GM23248 (cell line): ENCODE measurements around the gene NXPH4. TPM values are rescaled to one million over a fixed set of nuclear protein-coding genes. Genes with fewer than 3 reads are reported as not detected.

Experiments
- DNase-seq: peaks from one replicate; pipeline ENCODE4 v3.0.0-alpha.2; 2015
- H2AFZ ChIP-seq: fragments of 200-600 bp; sonication (generic); 2 replicates; pipeline ENCODE4 v1.6.1; 2016; ENCODE audit warnings: antibody characterized with exemption
- H3F3A ChIP-seq: fragments of 200-600 bp; sonication (generic); 2 replicates; pipeline ENCODE4 v1.6.1; 2016; ENCODE audit warnings: mild to moderate bottlenecking, antibody characterized with exemption, mixed run types; ENCODE audit not compliant: insufficient read depth
- H3K27ac ChIP-seq: fragments of 200-600 bp; sonication (generic); 2 replicates; pipeline ENCODE4 v1.5.1; 2016; ENCODE audit warnings: mild to moderate bottlenecking
- H3K27me3 ChIP-seq: fragments of 200-600 bp; sonication (generic); replicated peaks from 2 replicates; pipeline ENCODE4 v1.6.1; 2016; ENCODE audit warnings: mild to moderate bottlenecking; ENCODE audit not compliant: insufficient read depth
- H3K36me3 ChIP-seq: fragments of 200-600 bp; sonication (generic); 2 replicates; pipeline ENCODE4 v1.6.1; 2016; ENCODE audit warnings: low read depth, mild to moderate bottlenecking
- H3K4me1 ChIP-seq: fragments of 200-600 bp; sonication (generic); 2 replicates; pipeline ENCODE4 v1.6.1; 2016; ENCODE audit warnings: mild to moderate bottlenecking; ENCODE audit not compliant: insufficient read depth
- H3K4me2 ChIP-seq: fragments of 200-600 bp; sonication (generic); one replicate; pipeline ENCODE4 v1.6.1; 2016; ENCODE audit warnings: mild to moderate bottlenecking; ENCODE audit not compliant: unreplicated experiment
- H3K4me3 ChIP-seq: fragments of 200-600 bp; sonication (generic); 2 replicates; pipeline ENCODE4 v1.5.1; 2016; ENCODE audit warnings: mild to moderate bottlenecking
- H3K79me2 ChIP-seq: fragments of 200-600 bp; sonication (generic); 2 replicates; pipeline ENCODE4 v1.6.1; 2016; ENCODE audit warnings: mild to moderate bottlenecking; ENCODE audit not compliant: insufficient read depth
- H3K9ac ChIP-seq: fragments of 200-600 bp; sonication (generic); 2 replicates; pipeline ENCODE4 v1.6.1; 2016; ENCODE audit warnings: mild to moderate bottlenecking
- H3K9me2 ChIP-seq: fragments of 200-600 bp; sonication (generic); 2 replicates; pipeline ENCODE4 v1.6.1; 2016; ENCODE audit warnings: mixed run types, mild to moderate bottlenecking, moderate library complexity; ENCODE audit not compliant: insufficient read depth
- H3K9me3 ChIP-seq: fragments of 200-600 bp; sonication (generic); one replicate; pipeline ENCODE4 v1.6.1; 2017; ENCODE audit warnings: low read depth
- H4K20me1 ChIP-seq: fragments of 200-600 bp; sonication (generic); 2 replicates; pipeline ENCODE4 v1.6.0; 2016; ENCODE audit not compliant: insufficient read depth
- EZH2 ChIP-seq: fragments of 200-600 bp; sonication (generic); IDR thresholded peaks from 2 replicates; pipeline ENCODE4 v1.6.1; 2018; ENCODE audit warnings: antibody characterized with exemption, mild to moderate bottlenecking; ENCODE audit not compliant: insufficient read depth, poor library complexity, severe bottlenecking
- EZH2phosphoT487 ChIP-seq: fragments of 200-600 bp; sonication (generic); IDR thresholded peaks from 2 replicates; pipeline ENCODE4 v1.6.1; 2018; ENCODE audit warnings: antibody characterized with exemption, moderate library complexity, mild to moderate bottlenecking, low read depth; ENCODE audit not compliant: insufficient read depth
- WGBS, 2 experiments: methylation state at CpG; one replicate each; pipeline ENCODE4 v1.1.6; 2015 to 2017; ENCODE audit warnings: low lambda C conversion rate in 2 of 2, low coverage in 1 of 2; ENCODE audit errors: missing lambda C conversion rate in 2 of 2; 5-methylcytosine and 5-hydroxymethylcytosine counted together
- in situ Hi-C: fragments of 300-500 bp; cut with MboI; formaldehyde crosslinking; loops from 2 replicates; pipeline ENCODE4 v1.15.0; 2020
- polyA plus RNA-seq: library from polyadenylated mRNA; unstranded; fragments of >200 nt; fragmentation: Nextera tagmentation; extraction: Ambion mirVana; gene quantifications from 2 replicates; pipeline ENCODE4 v1.2.1, GENCODE V29; 2016
- total RNA-seq: library from RNA; depleted of rRNA; stranded (reverse); fragments of >200 nt; shearing (Covaris generic); gene quantifications from 2 replicates; pipeline ENCODE4 v1.2.3, GENCODE V29; 2014; rRNA removed

The NXPH4 gene
- total RNA-seq (5.6 and 5.7 TPM in 2 replicates), polyA plus RNA-seq (5.4 and 6.7 TPM in 2 replicates)

GRCh38 chr12:57216014-57216911 lies at the start of gene NXPH4:
TSS of gene NXPH4 (plus strand) at chr12:57216794. CDS start at chr12:57216970, 176 bp downstream.
- Histone ChIP-seq H3K79me2 (no peaks in the 10 kb centered on the region), H3F3A (peaks cover 49% of the 10 kb centered on the region), H3K36me3 (peaks cover 5% of the 10 kb centered on the region; the same call in 1 of the 2 replicates), H3K9me2 (no peaks in the 10 kb centered on the region), H3K4me2 (peak within 1 kb of the TSS; percentile 86), H3K27ac (no peak within 1 kb of the TSS), H3K9ac (peak within 1 kb of the TSS; percentile 43; the same call in 1 of the 2 replicates), H3K4me1 (peaks cover 5% of the 10 kb centered on the region; the same call in 1 of the 2 replicates), H3K9me3 (no peaks in the 10 kb centered on the region), H4K20me1 (no peaks in the 10 kb centered on the region), H3K27me3 (peaks cover 8% of the 10 kb centered on the region), H2AFZ (peak within 1 kb of the TSS; percentile 37), H3K4me3 (peak within 1 kb of the TSS; percentile 65)
- in situ Hi-C loops: no loop called here
- peak; percentile 54 for DNase-seq
- TF ChIP-seq EZH2phosphoT487 (no peak), EZH2 (no peak)
- 3 to 4% methylated on average over 19 to 38 of the region's 102 CpGs for WGBS, 2 experiments

DNA sequence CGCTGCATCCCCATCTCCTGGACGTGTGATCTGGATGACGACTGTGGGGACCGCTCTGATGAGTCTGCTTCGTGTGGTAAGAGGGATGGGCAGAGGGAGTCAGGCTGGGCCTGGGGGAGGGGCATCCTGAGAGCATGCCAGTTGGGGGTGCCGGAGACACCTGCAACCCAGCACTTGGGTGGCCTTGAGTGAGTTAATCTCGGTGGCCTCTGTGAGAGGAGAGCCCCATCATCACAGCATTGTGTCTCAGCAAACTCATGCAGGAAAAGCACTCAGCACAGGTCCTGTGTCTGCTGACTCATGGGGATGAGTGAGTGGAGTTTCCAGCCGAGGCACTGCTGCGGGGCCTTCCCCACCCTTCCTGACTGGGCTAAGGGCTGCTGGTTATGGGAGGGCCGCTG lies 49.6 kb upstream of the NXPH4 start:
- H3F3A ChIP-seq: peaks cover 77% of the 10 kb centered on the region
- no peaks in the 10 kb centered on the region for H3K9me2 ChIP-seq
- no peaks in the 10 kb centered on the region for H4K20me1 ChIP-seq
- no peak overlapping the region for H3K4me3 ChIP-seq
- H3K9me3 ChIP-seq: no peaks in the 10 kb centered on the region
- peak; percentile 95 for DNase-seq
- H3K9ac ChIP-seq: no peak overlapping the region
- WGBS, 2 experiments: 20 to 32% methylated on average over 9 to 10 of the region's 10 CpGs
- H3K27ac ChIP-seq: peak overlapping the region; percentile 77
- peaks cover 72% of the 10 kb centered on the region for H3K36me3 ChIP-seq
- H3K27me3 ChIP-seq: no peaks in the 10 kb centered on the region
- H3K4me1 ChIP-seq: peaks cover 39% of the 10 kb centered on the region
- H2AFZ ChIP-seq: no peak overlapping the region
- TF ChIP-seq EZH2phosphoT487 (no peak), EZH2 (no peak)
- H3K79me2 ChIP-seq: peaks cover 80% of the 10 kb centered on the region
- no peak overlapping the region for H3K4me2 ChIP-seq
- in situ Hi-C loops: no loop called here

DNA sequence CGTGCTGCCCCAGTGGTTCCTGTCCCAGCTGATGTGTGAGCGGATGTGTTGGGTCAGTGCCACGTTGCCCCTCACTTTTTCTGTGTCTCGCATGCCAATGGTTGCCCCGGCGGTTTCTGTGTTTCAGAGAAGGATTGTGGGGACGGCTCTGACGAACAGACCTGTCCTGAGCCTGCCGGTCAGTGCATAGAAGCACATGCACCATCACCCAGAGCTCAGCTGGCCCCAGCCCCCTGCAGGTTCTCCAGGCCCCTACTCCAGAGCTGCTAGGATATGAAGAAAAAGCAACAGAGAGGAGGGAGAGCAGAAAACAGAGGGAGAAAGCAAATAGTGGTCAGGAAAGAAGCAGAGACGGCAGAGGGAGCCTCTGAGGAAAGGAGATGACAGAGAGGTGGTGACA lies 48.5 kb upstream of the NXPH4 start:
- Histone ChIP-seq H3K79me2 (peaks cover 79% of the 10 kb centered on the region), H3K9me3 (no peaks in the 10 kb centered on the region), H3K27me3 (no peaks in the 10 kb centered on the region), H3K27ac (no peak overlapping the region), H3K9ac (no peak overlapping the region), H3K4me1 (peaks cover 39% of the 10 kb centered on the region), H3K4me2 (no peak overlapping the region), H3K36me3 (peaks cover 69% of the 10 kb centered on the region), H3K4me3 (no peak overlapping the region), H2AFZ (no peak overlapping the region), H3F3A (peaks cover 66% of the 10 kb centered on the region), H4K20me1 (no peaks in the 10 kb centered on the region), H3K9me2 (no peaks in the 10 kb centered on the region)
- in situ Hi-C loops: no loop called here
- WGBS, 2 experiments: 80 to 87% methylated on average over 10 of the region's 10 CpGs
- TF ChIP-seq EZH2phosphoT487 (no peak), EZH2 (no peak)
- no peak for DNase-seq

DNA sequence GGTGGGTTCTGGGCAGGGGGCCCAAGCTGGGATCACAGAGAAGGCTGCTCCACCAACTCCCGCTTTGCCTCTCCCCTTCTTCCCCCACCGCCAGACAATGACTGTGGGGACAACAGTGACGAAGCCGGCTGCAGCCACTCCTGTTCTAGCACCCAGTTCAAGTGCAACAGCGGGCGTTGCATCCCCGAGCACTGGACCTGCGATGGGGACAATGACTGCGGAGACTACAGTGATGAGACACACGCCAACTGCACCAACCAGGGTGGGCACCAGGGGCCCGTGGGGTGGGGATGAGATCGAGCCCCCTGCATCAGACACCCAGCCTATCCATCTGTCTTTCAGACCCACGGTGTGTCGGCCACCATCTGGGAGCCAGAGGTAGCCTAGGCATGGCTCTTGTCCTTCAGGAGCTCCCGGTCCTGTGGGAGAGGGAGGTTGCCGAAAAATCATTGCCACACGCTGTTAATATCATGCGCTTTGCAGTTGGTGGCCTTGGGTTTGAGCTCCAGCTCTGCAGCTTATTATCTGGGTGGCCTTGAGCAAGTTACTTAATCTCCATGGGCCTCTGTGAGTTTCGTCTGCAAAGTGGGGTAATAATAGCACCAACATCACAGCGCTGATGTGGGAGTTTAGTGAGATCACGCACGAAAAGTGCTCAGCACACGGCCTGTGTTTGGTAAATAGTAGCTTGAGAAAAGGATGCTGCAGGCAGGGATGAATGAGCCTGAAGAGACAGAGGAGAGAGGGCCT lies 47.4 kb upstream of the NXPH4 start:
- Histone ChIP-seq H2AFZ (no peak overlapping the region), H3K4me2 (no peak overlapping the region), H3K9ac (no peak overlapping the region), H3K79me2 (peaks cover 79% of the 10 kb centered on the region), H3K27ac (no peak overlapping the region), H3F3A (peaks cover 56% of the 10 kb centered on the region), H3K9me3 (no peaks in the 10 kb centered on the region), H4K20me1 (no peaks in the 10 kb centered on the region), H3K36me3 (peaks cover 63% of the 10 kb centered on the region), H3K4me3 (no peak overlapping the region), H3K4me1 (peaks cover 39% of the 10 kb centered on the region), H3K9me2 (no peaks in the 10 kb centered on the region), H3K27me3 (no peaks in the 10 kb centered on the region)
- in situ Hi-C loops: no loop called here
- 80 to 81% methylated on average over 23 of the region's 23 CpGs for WGBS, 2 experiments
- TF ChIP-seq EZH2 (no peak), EZH2phosphoT487 (no peak)
- no peak for DNase-seq
